Measurements from ENCODE around the gene OR14I1.

OR14I1 gene
- long read RNA-seq, donor 1 = 0 reads
- long read RNA-seq, donor 2 = 0 reads
- long read RNA-seq, donor 3 = 0 reads
- long read RNA-seq, donor 4 = 0 reads
- long read RNA-seq, donor 5 = 0 reads
- long read RNA-seq, donor 6 = 0 reads
- long read RNA-seq, donor 7 = 0 reads
- long read RNA-seq, donor 8 = 0 reads

- DNase-seq = no peak
Measured at GRCh38 chr1:248702714-248703113, at the start of gene OR14I1. Gene OR14I1 (minus strand): TSS chr1:248702766.

- no peak for DNase-seq
Measured at GRCh38 chr1:248751635-248752034, 49.1 kb upstream of the OR14I1 start.

- no peak for DNase-seq
Measured at GRCh38 chr1:248751142-248751541, 48.6 kb upstream of the OR14I1 start.

GRCh38 chr1:248750496-248750895, 47.9 kb upstream of the OR14I1 start:
- no peak for DNase-seq

- no peak for DNase-seq
Measured at GRCh38 chr1:248748211-248748610, 45.6 kb upstream of the OR14I1 start.

- no peak for DNase-seq
Measured at GRCh38 chr1:248740876-248741275, 38.3 kb upstream of the OR14I1 start.

- no peak for DNase-seq
Measured at GRCh38 chr1:248739572-248740205, 37.1 kb upstream of the OR14I1 start.

GRCh38 chr1:248737457-248737856, 34.9 kb upstream of the OR14I1 start:
- DNase-seq = no peak

- no peak for DNase-seq
Measured at GRCh38 chr1:248736977-248737376, 34.4 kb upstream of the OR14I1 start.

GRCh38 chr1:248733566-248733965, 31.0 kb upstream of the OR14I1 start:
- DNase-seq = no peak

GRCh38 chr1:248730507-248731335, 28.2 kb upstream of the OR14I1 start:
- DNase-seq = no peak

GRCh38 chr1:248714248-248714647, 11.7 kb upstream of the OR14I1 start:
- no peak for DNase-seq

- no peak for DNase-seq
Measured at GRCh38 chr1:248710305-248710900, 7.8 kb upstream of the OR14I1 start.

GRCh38 chr1:248704606-248705005, 2.0 kb upstream of the OR14I1 start:
- DNase-seq = no peak

GRCh38 chr1:248703674-248704073, 1.1 kb upstream of the OR14I1 start:
- no peak for DNase-seq

- DNase-seq = no peak
Measured at GRCh38 chr1:248699099-248699498, 3.5 kb downstream of the OR14I1 start.

GRCh38 chr1:248697907-248698306, 4.7 kb downstream of the OR14I1 start:
- no peak for DNase-seq

- no peak for DNase-seq
Measured at GRCh38 chr1:248696774-248697173, 5.8 kb downstream of the OR14I1 start.

- no peak for DNase-seq
Measured at GRCh38 chr1:248696261-248696660, 6.3 kb downstream of the OR14I1 start.

GRCh38 chr1:248695451-248696132, 7.0 kb downstream of the OR14I1 start:
- no peak for DNase-seq

- DNase-seq = no peak
Measured at GRCh38 chr1:248691567-248692155, 10.9 kb downstream of the OR14I1 start.

Measured in right kidney (tissue), 9 donors.